GM18519 (cell line): Measurements from ENCODE around the gene P4HA3.

Experiments used
- ATAC-seq: cut with Tn5 transposase; IDR thresholded peaks from one replicate; pipeline ENCODE4 v1.9.1; 2021; ENCODE audit warnings: mild to moderate bottlenecking, moderate library complexity; ENCODE audit not compliant: unreplicated experiment, low FRiP score

P4HA3 gene

GRCh38 chr11:74269161-74269811, 42.2 kb downstream of the P4HA3 start:
- no peak for ATAC-seq

- no peak for ATAC-seq
These were observed 43.0 kb downstream of the P4HA3 start for GRCh38 chr11:74268456-74268855.

GRCh38 chr11:74267014-74267413, 44.4 kb downstream of the P4HA3 start:
- no peak for ATAC-seq

- ATAC-seq, result no peak
These were observed 46.2 kb downstream of the P4HA3 start for GRCh38 chr11:74265256-74265655.

GRCh38 chr11:74262725-74263124, 48.7 kb downstream of the P4HA3 start:
- ATAC-seq, result no peak

GRCh38 chr11:74257959-74258553, 53.4 kb downstream of the P4HA3 start:
- ATAC-seq, result no peak

- ATAC-seq, result no peak
These were observed 54.9 kb downstream of the P4HA3 start for GRCh38 chr11:74256378-74257133.

- ATAC-seq, result no peak
These were observed 55.6 kb downstream of the P4HA3 start for GRCh38 chr11:74255741-74256375.

GRCh38 chr11:74253361-74253760, 58.1 kb downstream of the P4HA3 start:
- ATAC-seq, result no peak

GRCh38 chr11:74249496-74249895, 61.9 kb downstream of the P4HA3 start:
- no peak for ATAC-seq

GRCh38 chr11:74248469-74248868, 63.0 kb downstream of the P4HA3 start:
- no peak for ATAC-seq

GRCh38 chr11:74238243-74238642, 73.2 kb downstream of the P4HA3 start:
- ATAC-seq, result no peak

- ATAC-seq, result no peak
These were observed 73.9 kb downstream of the P4HA3 start for GRCh38 chr11:74237541-74237940.

- ATAC-seq, result no peak
These were observed 76.3 kb downstream of the P4HA3 start for GRCh38 chr11:74235121-74235520.

GRCh38 chr11:74233683-74234082, 77.8 kb downstream of the P4HA3 start:
- ATAC-seq, result no peak

GRCh38 chr11:74232311-74232950, 79.0 kb downstream of the P4HA3 start:
- ATAC-seq, result no peak

GRCh38 chr11:74226907-74227306, 84.5 kb downstream of the P4HA3 start:
- no peak for ATAC-seq

GRCh38 chr11:74225565-74225964, 85.9 kb downstream of the P4HA3 start:
- ATAC-seq, result no peak

GRCh38 chr11:74221816-74222215, 89.6 kb downstream of the P4HA3 start:
- ATAC-seq, result no peak

GRCh38 chr11:74220376-74220775, 91.1 kb downstream of the P4HA3 start:
- ATAC-seq, result no peak
